SK-N-SH (cell line): ENCODE data around the gene MLIP.

Experiments
- CTCF ChIP-seq: fragments of 200-600 bp; sonication (generic); IDR thresholded peaks from 2 replicates; pipeline ENCODE4 v1.6.1; 2017; ENCODE audit warnings: antibody characterized with exemption, mild to moderate bottlenecking, moderate library complexity
- ELF1 ChIP-seq: IDR thresholded peaks from 2 replicates; pipeline ENCODE4 v1.4.0; 2012
- EP300 ChIP-seq, 2 experiments: IDR thresholded peaks; 2 replicates each; pipeline versions ENCODE4 v1.4.0 to v1.6.1; 2012; ENCODE audit warnings: borderline replicate concordance in 1 of 2, low read depth in 1 of 2, low read length in 1 of 2
- EZH2phosphoT487 ChIP-seq: fragments of 200-600 bp; sonication (generic); IDR thresholded peaks from 2 replicates; pipeline ENCODE4 v1.6.1; 2017; ENCODE audit warnings: low read depth, mixed run types, mild to moderate bottlenecking, antibody characterized with exemption, moderate library complexity, borderline replicate concordance
- FOXM1 ChIP-seq: IDR thresholded peaks from 2 replicates; pipeline ENCODE4 v1.4.0; 2012; ENCODE audit warnings: low read depth, mild to moderate bottlenecking
- PBX3 ChIP-seq: IDR thresholded peaks from 2 replicates; pipeline ENCODE4; 2012
- POLR2AphosphoS5 ChIP-seq: IDR thresholded peaks from 2 replicates; pipeline ENCODE4 v1.6.1; 2012; ENCODE audit warnings: low read depth, low read length
- RAD21 ChIP-seq: IDR thresholded peaks from 2 replicates; pipeline ENCODE4 v1.6.1; 2012; ENCODE audit warnings: mild to moderate bottlenecking, low read length
- RCOR1 ChIP-seq: fragments of 150-350 bp; IDR thresholded peaks from 2 replicates; pipeline ENCODE4 v1.6.1; 2017; ENCODE audit warnings: antibody characterized with exemption, low read length
- TCF12 ChIP-seq: IDR thresholded peaks from 2 replicates; pipeline ENCODE4 v1.4.0; 2012
- YY1 ChIP-seq: IDR thresholded peaks from 2 replicates; pipeline ENCODE4 v1.4.0; 2012; ENCODE audit warnings: low read depth, mild to moderate bottlenecking

- TF ChIP-seq FOXM1 (no peak), CTCF (no peak), TCF12 (no peak), EP300 (IDR thresholded peaks at IDR 0.05; ENCODE audit: borderline replicate concordance in 1 of 2, low read depth in 1 of 2, low read length in 1 of 2) (no peak), RAD21 (no peak), POLR2AphosphoS5 (no peak), RCOR1 (no peak), EZH2phosphoT487 (no peak), PBX3 (no peak), YY1 (no peak), ELF1 (no peak)
Observed at GRCh38 chr6:54252916-54253315, 141.7 kb downstream of the MLIP start.
